Measurements from ENCODE around the gene TRIM27.

TRIM27 gene

DNA sequence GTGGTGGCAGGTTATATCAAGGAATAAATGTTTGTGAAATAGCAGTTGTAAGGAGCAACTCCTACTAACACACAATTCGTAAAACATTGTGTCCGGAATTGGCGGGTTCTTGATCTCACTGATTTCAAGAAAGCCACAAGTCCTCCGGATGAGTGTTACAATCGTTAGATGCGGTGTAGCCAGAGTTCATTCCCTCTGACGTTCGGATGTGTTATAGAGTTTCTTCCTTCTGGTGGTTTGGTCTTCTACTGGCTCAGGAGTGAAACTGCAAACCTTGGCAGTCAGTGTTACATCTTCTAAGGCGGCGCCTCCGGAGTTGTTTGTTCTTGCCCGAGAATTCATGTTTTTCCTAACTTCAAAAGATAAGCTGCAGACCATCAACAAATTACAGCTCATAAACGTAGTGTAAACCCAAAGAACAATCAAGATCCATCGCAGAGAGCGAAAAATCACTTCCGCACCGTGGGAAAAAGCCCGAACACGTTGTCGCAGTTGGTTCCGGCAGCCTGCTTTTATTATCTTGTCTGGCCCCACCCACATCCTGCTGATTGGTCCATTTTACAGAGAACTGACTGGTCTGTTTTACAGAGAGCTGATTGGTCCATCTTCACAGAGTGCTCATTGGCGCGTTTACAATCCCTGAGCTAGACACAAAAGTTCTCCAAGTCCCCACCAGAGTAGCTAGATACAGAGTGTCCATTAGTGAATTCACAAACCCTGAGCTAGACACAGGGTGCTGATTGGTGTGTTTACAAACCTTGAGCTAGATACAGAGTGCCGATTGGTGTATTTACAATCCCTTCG lies 58.2 kb downstream of the TRIM27 start:
- Histone ChIP-seq H3K9ac (ENCODE audit: low read depth, low read length, poor library complexity, severe bottlenecking) (no peak overlapping the region), H3K4me3 (ENCODE audit: low read length, poor library complexity, severe bottlenecking) (peak overlapping the region; percentile 73)

GRCh38 chr6:28864326-28864923 lies 59.4 kb downstream of the TRIM27 start:
- Histone ChIP-seq H3K9me3 (ENCODE audit: insufficient read depth, low read depth, low read length) (no peaks in the 10 kb centered on the region; the same call in 1 of the 2 replicates), H3K4me3 (ENCODE audit: low read length, poor library complexity, severe bottlenecking) (peak overlapping the region; percentile 98), H4K20me1 (ENCODE audit: insufficient read depth, low read length, poor library complexity, severe bottlenecking) (no peaks in the 10 kb centered on the region), H3K9me2 (replicated peaks; ENCODE audit: low read depth, low read length) (no peaks in the 10 kb centered on the region), H3K36me3 (ENCODE audit: insufficient read depth, low read length) (no peaks in the 10 kb centered on the region), H3K79me2 (ENCODE audit: insufficient read depth, low read length) (no peaks in the 10 kb centered on the region), H2AFZ (ENCODE audit: low read length) (peak overlapping the region; percentile 98), H3K27me3 (ENCODE audit: insufficient read depth, low read length, poor library complexity, severe bottlenecking) (peaks cover 3% of the 10 kb centered on the region), H3K4me1 (ENCODE audit: insufficient read depth, low read length, poor library complexity, severe bottlenecking) (peaks cover 24% of the 10 kb centered on the region), H3K4me2 (ENCODE audit: low read depth, low read length, poor library complexity, severe bottlenecking) (peak overlapping the region; percentile 88), H3F3A (ENCODE audit: low read depth) (0 out of 2 replicates have a peak, but pooled peaks cover 5% of the 10 kb centered on the region), H3K9ac (ENCODE audit: low read depth, low read length, poor library complexity, severe bottlenecking) (peak overlapping the region; percentile 90)
- TF ChIP-seq EZH2phosphoT487 (IDR thresholded peaks at IDR 0.05; ENCODE audit: borderline replicate concordance) (no peak), CTCF (conservative IDR thresholded peaks at IDR 0.05; ENCODE audit: low read length) (peak; percentile 41)

More for the DNA sequence above, 58.2 kb downstream of the TRIM27 start:
- peaks cover 22% of the 10 kb centered on the region for H3K4me1 ChIP-seq (ENCODE audit: insufficient read depth, low read length, poor library complexity, severe bottlenecking)
- 0 out of 2 replicates have a peak, but pooled peaks cover 5% of the 10 kb centered on the region for H3F3A ChIP-seq (ENCODE audit: low read depth)
- H3K4me2 ChIP-seq (ENCODE audit: low read depth, low read length, poor library complexity, severe bottlenecking) = peak overlapping the region; percentile 88
- no peaks in the 10 kb centered on the region for H3K27me3 ChIP-seq (ENCODE audit: insufficient read depth, low read length, poor library complexity, severe bottlenecking)
- TF ChIP-seq CTCF (conservative IDR thresholded peaks at IDR 0.05; ENCODE audit: low read length) (no peak), EZH2phosphoT487 (IDR thresholded peaks at IDR 0.05; ENCODE audit: borderline replicate concordance) (no peak)
- no peak overlapping the region for H2AFZ ChIP-seq (ENCODE audit: low read length)
- no peaks in the 10 kb centered on the region for H4K20me1 ChIP-seq (ENCODE audit: insufficient read depth, low read length, poor library complexity, severe bottlenecking)
- no peaks in the 10 kb centered on the region for H3K9me2 ChIP-seq (replicated peaks; ENCODE audit: low read depth, low read length)
- H3K9me3 ChIP-seq (ENCODE audit: insufficient read depth, low read depth, low read length) = no peaks in the 10 kb centered on the region; the same call in 1 of the 2 replicates
- no peaks in the 10 kb centered on the region for H3K36me3 ChIP-seq (ENCODE audit: insufficient read depth, low read length)
- no peaks in the 10 kb centered on the region for H3K79me2 ChIP-seq (ENCODE audit: insufficient read depth, low read length)

DNA sequence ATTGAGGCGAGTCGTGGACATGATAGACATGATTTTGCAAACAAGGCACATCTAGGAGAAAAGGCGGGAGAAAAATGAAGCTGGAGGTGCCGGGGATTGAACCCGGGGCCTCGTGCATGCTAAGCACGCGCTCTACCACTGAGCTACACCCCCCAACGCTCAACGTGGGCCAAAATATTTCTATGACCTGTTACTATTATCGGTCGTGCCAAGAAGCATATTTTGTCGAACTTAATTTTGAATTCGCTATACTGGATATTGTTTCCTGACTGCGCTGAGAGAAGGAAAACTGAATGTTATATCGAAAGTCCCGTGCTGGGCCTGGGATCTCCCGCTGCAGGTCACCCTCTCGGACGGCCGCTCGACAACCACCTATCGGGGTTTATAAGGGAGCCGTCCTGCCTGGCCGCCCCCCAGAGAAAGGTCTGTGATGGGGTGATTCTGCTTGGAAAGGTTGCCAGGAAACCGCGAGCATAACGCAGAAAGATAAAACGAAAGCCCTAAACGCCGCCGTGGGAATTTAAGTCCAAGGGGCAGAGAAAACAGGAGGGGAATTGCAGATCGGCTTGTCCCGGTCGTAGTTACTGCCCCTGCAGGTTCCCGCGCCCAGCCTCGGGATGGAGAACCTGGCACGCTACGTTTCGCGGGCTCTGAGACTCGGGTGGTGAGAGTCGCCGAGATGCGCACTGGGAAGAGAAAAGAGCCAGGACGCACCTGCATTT lies 60.0 kb downstream of the TRIM27 start:
- H3K79me2 ChIP-seq (ENCODE audit: insufficient read depth, low read length) = no peaks in the 10 kb centered on the region
- peak overlapping the region; percentile 90 for H3K9ac ChIP-seq (ENCODE audit: low read depth, low read length, poor library complexity, severe bottlenecking)
- no peak for TF ChIP-seq EZH2phosphoT487 (IDR thresholded peaks at IDR 0.05; ENCODE audit: borderline replicate concordance)
- no peak for TF ChIP-seq CTCF (conservative IDR thresholded peaks at IDR 0.05; ENCODE audit: low read length)
- peak overlapping the region; percentile 98 for H2AFZ ChIP-seq (ENCODE audit: low read length)
- 0 out of 2 replicates have a peak, but pooled peaks cover 5% of the 10 kb centered on the region for H3F3A ChIP-seq (ENCODE audit: low read depth)
- H3K4me2 ChIP-seq (ENCODE audit: low read depth, low read length, poor library complexity, severe bottlenecking) = peak overlapping the region; percentile 88
- H3K36me3 ChIP-seq (ENCODE audit: insufficient read depth, low read length) = no peaks in the 10 kb centered on the region
- H4K20me1 ChIP-seq (ENCODE audit: insufficient read depth, low read length, poor library complexity, severe bottlenecking) = no peaks in the 10 kb centered on the region
- peaks cover 24% of the 10 kb centered on the region for H3K4me1 ChIP-seq (ENCODE audit: insufficient read depth, low read length, poor library complexity, severe bottlenecking)
- no peaks in the 10 kb centered on the region; the same call in 1 of the 2 replicates for H3K9me3 ChIP-seq (ENCODE audit: insufficient read depth, low read depth, low read length)
- H3K27me3 ChIP-seq (ENCODE audit: insufficient read depth, low read length, poor library complexity, severe bottlenecking) = peaks cover 3% of the 10 kb centered on the region
- no peaks in the 10 kb centered on the region for H3K9me2 ChIP-seq (replicated peaks; ENCODE audit: low read depth, low read length)
- peak overlapping the region; percentile 98 for H3K4me3 ChIP-seq (ENCODE audit: low read length, poor library complexity, severe bottlenecking)
